OCI-LY1 (cell line): ENCODE measurements around the gene COTL1.
A peak's percentile ranks its signal among the peaks of the same experiment; 100 is the strongest.

Source experiments
- EZH2 ChIP-seq: fragments of 200-600 bp; sonication (generic), shearing (Covaris generic); IDR thresholded peaks from 2 replicates; pipeline ENCODE4 v1.8.0; 2017; ENCODE audit warnings: borderline replicate concordance, mixed run types, mild to moderate bottlenecking, antibody characterized with exemption, low read length, moderate library complexity, mixed read lengths
- TF ChIP-seq, protein P1 (sequence below): fragments of 200-600 bp; sonication (generic), shearing (Covaris generic); IDR thresholded peaks from 2 replicates; pipeline ENCODE4 v1.5.1; 2017; ENCODE audit warnings: mild to moderate bottlenecking, antibody characterized with exemption, low read length, moderate library complexity, mixed read lengths

DNA sequence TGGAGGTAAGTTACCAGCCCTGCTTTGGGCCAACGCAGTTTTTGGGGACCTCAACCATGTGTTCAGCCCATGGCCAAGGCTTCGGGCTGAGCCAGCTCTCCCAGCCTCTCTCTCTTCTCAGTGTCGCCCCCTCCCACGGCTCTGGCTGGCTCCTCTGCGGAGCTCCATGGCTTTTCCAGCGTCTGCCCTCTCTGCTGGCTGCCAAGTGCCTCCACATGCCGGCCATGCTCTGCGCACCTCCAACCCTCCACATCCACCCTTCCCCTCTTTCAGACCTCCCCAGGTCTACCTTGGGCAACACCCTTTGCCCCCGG is 23.2 kb downstream of the COTL1 start:
- TF ChIP-seq, protein P1, sequence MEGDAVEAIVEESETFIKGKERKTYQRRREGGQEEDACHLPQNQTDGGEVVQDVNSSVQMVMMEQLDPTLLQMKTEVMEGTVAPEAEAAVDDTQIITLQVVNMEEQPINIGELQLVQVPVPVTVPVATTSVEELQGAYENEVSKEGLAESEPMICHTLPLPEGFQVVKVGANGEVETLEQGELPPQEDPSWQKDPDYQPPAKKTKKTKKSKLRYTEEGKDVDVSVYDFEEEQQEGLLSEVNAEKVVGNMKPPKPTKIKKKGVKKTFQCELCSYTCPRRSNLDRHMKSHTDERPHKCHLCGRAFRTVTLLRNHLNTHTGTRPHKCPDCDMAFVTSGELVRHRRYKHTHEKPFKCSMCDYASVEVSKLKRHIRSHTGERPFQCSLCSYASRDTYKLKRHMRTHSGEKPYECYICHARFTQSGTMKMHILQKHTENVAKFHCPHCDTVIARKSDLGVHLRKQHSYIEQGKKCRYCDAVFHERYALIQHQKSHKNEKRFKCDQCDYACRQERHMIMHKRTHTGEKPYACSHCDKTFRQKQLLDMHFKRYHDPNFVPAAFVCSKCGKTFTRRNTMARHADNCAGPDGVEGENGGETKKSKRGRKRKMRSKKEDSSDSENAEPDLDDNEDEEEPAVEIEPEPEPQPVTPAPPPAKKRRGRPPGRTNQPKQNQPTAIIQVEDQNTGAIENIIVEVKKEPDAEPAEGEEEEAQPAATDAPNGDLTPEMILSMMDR: 0 out of 2 replicates have a peak, but pooled peaks have one; percentile 8
- TF ChIP-seq EZH2: no peak
